HCT116 (cell line): ENCODE results near the gene ACBD4.

Source experiments
- CTCF ChIP-seq, 3 experiments: fragments of 200-600 bp in 1 of 3; sonication (generic) in 1 of 3; IDR thresholded peaks in 2 of 3; conservative IDR thresholded peaks in 1 of 3; 2 replicates each; pipeline ENCODE4 v1.5.1; 2012 to 2017; ENCODE audit warnings: low read depth in 2 of 3, low read length in 2 of 3, antibody characterized with exemption in 1 of 3, borderline replicate concordance in 1 of 3, control low read depth in 1 of 3, mild to moderate bottlenecking in 1 of 3, mixed read lengths in 1 of 3, mixed run types in 1 of 3, moderate library complexity in 1 of 3; ENCODE audit not compliant: insufficient read depth in 1 of 3
- EZH2 ChIP-seq: fragments of 200-600 bp; sonication (generic); IDR thresholded peaks from 2 replicates; pipeline ENCODE4 v1.6.1; 2017; ENCODE audit warnings: antibody characterized with exemption, mixed run types
- POLR2A ChIP-seq: IDR thresholded peaks from 2 replicates; pipeline ENCODE4 v1.7.0; 2011; ENCODE audit warnings: borderline replicate concordance; ENCODE audit not compliant: insufficient read depth, insufficient read length; ENCODE audit errors: extremely low read depth
- POLR2AphosphoS5 ChIP-seq: IDR thresholded peaks from 2 replicates; pipeline ENCODE4 v1.6.1; 2011; ENCODE audit warnings: mild to moderate bottlenecking, low read depth, low read length, moderate library complexity
- RAD21 ChIP-seq: IDR thresholded peaks from 2 replicates; pipeline ENCODE4 v1.6.1; 2012; ENCODE audit warnings: low read depth, mild to moderate bottlenecking
- TF ChIP-seq, protein P1 (sequence below): IDR thresholded peaks from 2 replicates; pipeline ENCODE4 v1.6.1; 2012

- no peak for TF ChIP-seq CTCF (IDR thresholded peaks at IDR 0.05 in 2 of 3, conservative IDR thresholded peaks at IDR 0.05 in 1 of 3; ENCODE audit: borderline replicate concordance in 1 of 3, insufficient read depth in 1 of 3, low read depth in 2 of 3, low read length in 2 of 3)
- TF ChIP-seq RAD21: no peak
- no peak for TF ChIP-seq POLR2AphosphoS5
- TF ChIP-seq EZH2: no peak
- no peak for TF ChIP-seq POLR2A
- TF ChIP-seq, protein P1, sequence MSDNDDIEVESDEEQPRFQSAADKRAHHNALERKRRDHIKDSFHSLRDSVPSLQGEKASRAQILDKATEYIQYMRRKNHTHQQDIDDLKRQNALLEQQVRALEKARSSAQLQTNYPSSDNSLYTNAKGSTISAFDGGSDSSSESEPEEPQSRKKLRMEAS: no peak
These were observed 15.5 kb upstream of the ACBD4 start for GRCh38 chr17:45119964-45120363.
